ENCODE results near the gene ILF2.

DNA sequence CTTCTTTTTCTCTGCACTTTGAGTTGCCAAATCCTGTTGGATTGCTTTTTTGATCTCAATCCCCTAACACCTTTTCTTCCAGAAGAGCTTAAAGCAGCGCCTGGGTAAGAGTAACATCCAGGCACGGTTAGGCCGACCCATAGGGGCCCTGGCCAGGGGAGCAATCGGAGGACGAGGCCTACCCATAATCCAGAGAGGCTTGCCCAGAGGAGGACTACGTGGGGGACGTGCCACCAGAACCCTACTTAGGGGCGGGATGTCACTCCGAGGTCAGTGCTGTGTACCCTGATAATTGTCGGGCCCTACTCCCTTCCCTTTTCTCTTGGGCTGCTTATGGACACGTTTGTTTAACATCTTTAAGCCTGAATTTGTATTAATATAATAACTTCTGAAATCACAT lies 28.6 kb downstream of the ILF2 start:
- TF ChIP-seq POLR2AphosphoS5 (IDR thresholded peaks at IDR 0.05; ENCODE audit: low read depth, low read length): no peak
- TF ChIP-seq, protein P1, sequence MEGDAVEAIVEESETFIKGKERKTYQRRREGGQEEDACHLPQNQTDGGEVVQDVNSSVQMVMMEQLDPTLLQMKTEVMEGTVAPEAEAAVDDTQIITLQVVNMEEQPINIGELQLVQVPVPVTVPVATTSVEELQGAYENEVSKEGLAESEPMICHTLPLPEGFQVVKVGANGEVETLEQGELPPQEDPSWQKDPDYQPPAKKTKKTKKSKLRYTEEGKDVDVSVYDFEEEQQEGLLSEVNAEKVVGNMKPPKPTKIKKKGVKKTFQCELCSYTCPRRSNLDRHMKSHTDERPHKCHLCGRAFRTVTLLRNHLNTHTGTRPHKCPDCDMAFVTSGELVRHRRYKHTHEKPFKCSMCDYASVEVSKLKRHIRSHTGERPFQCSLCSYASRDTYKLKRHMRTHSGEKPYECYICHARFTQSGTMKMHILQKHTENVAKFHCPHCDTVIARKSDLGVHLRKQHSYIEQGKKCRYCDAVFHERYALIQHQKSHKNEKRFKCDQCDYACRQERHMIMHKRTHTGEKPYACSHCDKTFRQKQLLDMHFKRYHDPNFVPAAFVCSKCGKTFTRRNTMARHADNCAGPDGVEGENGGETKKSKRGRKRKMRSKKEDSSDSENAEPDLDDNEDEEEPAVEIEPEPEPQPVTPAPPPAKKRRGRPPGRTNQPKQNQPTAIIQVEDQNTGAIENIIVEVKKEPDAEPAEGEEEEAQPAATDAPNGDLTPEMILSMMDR (IDR thresholded peaks at IDR 0.05): no peak
- TF ChIP-seq, protein P2, sequence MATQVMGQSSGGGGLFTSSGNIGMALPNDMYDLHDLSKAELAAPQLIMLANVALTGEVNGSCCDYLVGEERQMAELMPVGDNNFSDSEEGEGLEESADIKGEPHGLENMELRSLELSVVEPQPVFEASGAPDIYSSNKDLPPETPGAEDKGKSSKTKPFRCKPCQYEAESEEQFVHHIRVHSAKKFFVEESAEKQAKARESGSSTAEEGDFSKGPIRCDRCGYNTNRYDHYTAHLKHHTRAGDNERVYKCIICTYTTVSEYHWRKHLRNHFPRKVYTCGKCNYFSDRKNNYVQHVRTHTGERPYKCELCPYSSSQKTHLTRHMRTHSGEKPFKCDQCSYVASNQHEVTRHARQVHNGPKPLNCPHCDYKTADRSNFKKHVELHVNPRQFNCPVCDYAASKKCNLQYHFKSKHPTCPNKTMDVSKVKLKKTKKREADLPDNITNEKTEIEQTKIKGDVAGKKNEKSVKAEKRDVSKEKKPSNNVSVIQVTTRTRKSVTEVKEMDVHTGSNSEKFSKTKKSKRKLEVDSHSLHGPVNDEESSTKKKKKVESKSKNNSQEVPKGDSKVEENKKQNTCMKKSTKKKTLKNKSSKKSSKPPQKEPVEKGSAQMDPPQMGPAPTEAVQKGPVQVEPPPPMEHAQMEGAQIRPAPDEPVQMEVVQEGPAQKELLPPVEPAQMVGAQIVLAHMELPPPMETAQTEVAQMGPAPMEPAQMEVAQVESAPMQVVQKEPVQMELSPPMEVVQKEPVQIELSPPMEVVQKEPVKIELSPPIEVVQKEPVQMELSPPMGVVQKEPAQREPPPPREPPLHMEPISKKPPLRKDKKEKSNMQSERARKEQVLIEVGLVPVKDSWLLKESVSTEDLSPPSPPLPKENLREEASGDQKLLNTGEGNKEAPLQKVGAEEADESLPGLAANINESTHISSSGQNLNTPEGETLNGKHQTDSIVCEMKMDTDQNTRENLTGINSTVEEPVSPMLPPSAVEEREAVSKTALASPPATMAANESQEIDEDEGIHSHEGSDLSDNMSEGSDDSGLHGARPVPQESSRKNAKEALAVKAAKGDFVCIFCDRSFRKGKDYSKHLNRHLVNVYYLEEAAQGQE (IDR thresholded peaks at IDR 0.05; ENCODE audit: insufficient read depth in 1 of 2, low read depth in 2 of 2, low read length in 1 of 2): no peak
- no peak for TF ChIP-seq SIN3A (IDR thresholded peaks at IDR 0.05; ENCODE audit: borderline replicate concordance, insufficient read depth, low read depth, low read length)
- TF ChIP-seq TCF7L2 (IDR thresholded peaks at IDR 0.05; ENCODE audit: low read depth, low read length): no peak

Measured in Panc1 (cell line).